HG03095 (cell line): ENCODE data around the gene ZNF853.
"Not testable (repeated sequence)": the region's sequence is repeated elsewhere in the genome, so short reads cannot be mapped to it uniquely, and the experiment has no call there.

Experiments
- ATAC-seq: cut with Tn5 transposase; IDR thresholded peaks from one replicate; pipeline ENCODE4 v1.9.1; 2021; ENCODE audit warnings: moderate library complexity; ENCODE audit not compliant: unreplicated experiment

ZNF853 gene

DNA sequence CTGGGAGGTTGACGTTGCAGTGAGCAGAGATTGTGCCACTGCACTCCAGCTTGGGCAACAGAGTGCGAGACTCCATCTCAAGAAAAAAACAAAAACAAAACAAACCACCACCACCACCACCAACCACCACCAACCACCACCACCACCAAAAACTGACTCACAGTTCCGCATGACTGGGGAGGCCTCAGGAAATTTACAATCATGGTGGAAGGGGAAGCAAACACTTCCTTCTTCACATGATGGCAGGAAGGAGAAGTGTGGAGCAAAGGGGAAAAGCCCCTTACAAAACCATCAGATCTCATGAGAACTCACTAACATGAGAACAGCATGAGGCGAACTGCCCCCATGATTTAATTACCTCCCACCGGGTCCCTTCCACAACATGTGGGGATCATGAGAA, 19.6 kb downstream of the ZNF853 start:
- ATAC-seq = not testable (repeated sequence)

DNA sequence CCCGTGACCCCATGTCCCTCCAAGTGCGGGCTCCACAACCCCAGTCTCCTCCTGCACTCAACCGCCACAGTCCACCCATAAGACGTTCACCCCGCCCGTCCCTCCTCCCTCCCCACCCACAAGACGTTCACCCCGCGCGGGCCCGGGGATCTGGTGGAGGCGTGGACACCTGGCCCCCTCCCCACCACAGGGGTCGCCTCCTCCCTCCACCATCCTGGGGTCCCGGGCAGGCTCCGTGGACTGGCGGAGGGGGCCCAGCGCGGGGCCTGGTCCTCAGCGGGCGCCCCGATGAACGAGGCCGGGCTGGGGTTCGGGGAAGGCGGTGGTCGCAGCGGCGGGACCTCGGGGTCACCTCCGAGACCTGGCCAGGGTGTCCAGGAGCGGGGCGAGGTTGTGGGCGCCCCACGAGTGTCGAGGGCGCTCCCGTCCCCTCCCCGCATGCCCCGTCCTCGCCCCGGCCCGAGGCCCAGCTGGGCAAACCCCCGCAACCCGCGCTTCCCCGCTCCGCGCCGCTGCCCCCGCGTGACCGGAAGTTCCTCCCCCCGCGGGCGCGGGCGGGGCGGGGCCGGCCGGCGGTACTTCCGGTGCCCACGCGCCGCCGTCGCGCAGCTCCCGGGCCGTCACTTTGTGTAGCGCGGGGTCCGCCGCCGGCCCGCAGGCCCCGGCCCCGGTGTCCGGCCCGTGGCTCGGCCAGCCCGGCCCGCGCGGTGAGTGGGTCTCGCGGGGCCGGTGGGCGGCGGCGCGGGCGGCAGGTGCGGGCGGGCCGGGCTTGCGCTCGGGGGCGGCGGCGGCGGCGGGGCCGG, 21.5 kb downstream of the ZNF853 start, which contains the start of gene ZNF316:
Gene ZNF316, plus strand, starts transcription at position 578 of the 803 bp plus-strand sequence. CDS start 5,092 bp downstream, outside the sequence.
- peak; percentile 56 for ATAC-seq

DNA sequence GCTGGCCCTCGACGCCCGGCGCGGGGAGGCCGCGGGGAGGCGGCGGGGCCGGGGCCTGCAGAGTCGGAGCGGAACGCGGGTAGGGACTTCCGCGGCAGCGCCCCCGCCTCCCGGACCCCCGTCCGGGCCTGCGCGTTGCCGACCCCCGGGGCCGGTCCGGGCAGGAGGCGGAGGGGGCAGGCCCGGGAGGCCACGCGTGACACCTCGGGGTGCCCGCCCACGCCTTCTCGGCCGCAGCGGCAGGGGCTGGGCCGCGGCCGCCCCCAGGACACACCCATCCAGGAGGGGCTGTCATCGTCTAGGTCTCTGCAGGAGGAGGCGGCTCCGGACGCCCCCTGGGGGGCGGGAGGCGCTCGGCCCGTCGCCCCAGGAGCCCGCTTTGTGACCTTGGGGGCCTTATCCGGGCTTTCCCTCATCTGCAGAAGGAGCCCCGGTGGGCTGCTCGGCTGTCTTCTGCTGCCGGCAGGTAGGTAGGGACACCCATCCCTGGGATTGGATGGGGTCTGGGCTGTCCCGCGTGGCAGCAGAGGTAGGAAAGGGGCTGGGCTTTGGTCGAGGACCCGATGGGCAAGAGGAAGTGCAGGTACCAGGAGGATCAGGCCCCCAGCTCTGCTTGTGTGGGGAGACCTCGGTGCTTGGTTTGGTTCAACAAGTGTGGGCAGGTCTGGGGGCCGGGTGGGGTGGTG, 22.3 kb downstream of the ZNF853 start:
- peak; percentile 69 for ATAC-seq

DNA sequence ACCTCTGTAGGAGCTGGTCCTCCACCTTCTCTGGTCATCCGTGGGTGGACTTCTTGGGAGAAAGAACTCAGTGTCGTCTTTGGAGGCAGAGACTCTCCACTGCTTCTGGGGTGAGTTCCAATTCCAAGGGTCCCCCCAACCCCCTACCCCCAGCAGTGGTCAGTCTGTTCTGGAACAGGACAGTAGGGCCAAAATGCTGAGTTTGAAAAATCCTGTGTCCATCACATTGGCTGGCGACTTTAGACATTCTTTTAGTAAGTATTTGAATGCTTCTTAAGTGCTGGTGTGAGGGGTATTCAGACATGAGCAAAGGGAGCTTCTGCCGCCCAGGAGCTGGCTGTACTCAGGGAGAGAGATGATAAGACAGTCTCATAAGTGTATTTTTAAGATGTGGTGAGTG, 23.6 kb downstream of the ZNF853 start:
- no peak for ATAC-seq

DNA sequence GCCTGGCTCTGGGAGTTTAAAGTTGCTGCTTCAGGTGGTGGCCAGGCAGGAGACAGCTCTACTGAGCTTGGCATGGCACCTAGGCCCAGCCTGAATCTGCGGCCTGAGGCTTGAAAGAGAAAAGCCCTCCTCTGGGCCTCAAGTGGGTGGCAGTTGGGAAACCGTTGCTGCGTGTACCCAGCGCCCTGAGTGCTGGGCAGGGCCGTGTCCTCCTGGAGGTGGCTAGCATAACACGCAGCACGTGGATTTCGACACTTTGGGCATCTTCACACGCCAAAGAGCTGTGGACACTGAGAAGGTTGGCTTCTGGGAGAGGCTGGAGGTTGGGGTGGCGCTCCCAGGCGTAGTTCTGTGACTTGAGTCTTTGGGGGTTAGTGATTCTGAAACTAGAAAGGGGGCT, 24.2 kb downstream of the ZNF853 start:
- no peak for ATAC-seq

DNA sequence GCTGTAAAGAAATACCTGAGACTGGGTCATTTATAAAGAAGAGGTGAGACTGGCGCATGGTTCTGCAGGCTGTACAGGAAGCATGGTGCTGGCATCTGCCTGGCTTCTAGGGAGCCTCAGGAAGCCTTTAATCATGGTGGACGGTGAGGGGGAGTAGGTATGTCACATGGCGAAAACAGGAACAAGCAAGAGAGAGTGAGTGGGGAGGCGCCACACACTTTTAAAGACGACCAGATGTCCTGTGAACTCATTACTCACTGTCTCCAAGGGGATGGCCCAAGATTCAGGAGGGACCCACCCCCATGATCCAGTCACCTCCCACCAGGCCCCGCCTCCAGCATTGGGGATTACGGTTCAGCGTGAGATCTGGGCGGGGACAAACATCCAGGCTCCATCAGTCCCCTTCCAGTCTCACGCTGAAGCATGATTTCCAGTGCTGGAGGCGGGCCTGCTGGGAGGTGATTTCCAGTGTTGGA, 24.9 kb downstream of the ZNF853 start:
- no peak for ATAC-seq

DNA sequence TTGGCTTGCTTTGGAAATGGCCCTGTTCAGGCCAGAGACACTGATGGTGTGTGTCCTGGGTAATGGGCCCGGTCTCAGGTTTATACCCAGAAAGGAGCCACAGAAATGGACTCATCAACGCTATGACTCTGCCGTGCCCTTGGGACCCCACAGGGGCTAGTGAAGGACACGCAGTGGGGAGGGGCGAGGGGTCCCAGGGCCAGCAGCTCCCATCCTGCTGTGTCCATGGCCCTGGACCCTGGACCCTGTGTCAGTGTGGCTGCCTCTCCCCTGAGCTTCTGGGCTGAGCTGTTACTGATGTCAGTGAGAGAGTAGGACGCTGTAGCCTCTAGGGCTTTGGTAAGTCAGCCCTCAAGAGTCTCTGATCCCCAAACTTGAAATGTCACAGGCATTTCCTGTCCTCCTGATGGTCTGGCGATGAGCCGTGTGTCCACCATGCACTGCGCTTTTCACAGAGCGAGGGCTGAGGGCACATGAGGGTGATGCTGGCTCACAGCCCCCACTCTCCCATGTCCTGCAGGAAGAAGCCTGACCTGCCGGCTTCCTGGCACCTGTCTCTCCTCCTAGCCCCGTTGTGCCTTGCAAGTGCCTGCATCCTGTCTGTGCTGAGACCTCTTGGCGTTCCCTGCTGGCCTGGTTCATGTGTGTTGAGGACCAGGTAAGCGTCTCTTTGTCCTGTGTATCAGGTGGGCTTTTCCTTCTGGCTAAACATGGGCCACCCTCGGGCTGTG, 26.1 kb downstream of the ZNF853 start:
- ATAC-seq = no peak

DNA sequence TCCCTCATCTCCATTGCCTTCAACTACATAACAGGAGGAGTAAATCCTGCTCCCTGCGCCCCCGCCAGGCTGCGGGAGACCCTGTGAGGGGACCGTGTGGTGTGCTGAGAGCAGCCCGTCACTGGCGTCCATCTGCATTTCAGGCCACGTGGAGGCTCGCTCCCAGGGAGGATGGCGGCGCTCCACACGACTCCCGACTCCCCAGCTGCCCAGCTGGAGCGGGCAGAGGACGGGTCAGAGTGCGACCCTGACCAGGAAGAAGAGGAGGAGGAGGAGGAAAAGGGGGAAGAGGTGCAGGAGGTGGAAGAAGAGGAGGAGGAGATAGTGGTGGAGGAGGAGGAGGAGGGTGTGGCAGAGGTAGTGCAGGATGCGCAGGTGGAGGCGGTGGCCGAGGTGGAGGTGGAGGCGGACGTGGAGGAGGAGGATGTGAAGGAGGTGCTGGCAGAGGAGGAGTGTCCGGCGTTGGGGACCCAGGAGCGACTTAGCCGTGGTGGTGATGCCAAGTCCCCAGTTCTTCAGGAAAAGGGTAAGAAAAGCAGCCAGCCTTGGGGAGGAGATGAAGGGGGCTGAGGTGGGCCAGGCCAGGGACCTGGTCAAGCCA, 26.9 kb downstream of the ZNF853 start:
- no peak for ATAC-seq

DNA sequence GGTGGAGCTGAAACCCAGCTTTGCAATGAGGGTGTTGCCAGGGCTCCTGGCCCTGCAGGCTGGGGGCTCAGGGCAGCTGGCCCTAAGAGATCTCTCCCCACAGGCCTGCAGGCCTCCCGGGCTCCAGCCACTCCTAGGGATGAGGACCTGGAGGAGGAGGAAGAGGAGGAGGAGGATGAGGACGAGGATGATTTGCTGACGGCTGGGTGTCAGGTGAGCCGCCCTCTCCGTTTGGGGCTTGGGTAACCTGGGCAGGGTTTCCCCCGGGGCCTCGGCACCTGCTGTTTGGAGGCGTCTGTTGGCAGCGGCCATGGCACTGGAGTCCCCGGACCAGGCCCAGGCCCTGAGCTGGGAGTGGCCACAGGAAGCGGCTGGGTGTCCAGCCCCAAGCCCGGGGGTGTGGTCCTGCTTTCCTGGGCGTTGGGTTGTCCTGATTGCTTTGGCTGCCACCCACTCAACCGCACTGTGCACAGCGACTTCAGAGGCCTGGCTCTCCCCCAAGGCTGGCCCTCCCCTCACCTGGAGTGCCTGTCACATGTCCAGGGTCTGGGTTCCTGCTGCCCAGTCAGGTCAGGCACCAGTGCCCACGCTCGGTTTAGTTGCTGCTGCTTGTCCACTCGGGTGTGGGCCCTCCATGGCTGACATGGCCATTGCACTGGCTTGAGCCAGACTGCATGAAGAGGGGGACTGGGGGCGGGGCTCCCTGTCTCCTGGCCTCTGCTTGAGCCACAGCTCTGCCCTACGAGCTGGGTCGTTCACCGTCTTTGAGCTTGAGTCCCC, 27.6 kb downstream of the ZNF853 start:
- ATAC-seq = no peak

DNA sequence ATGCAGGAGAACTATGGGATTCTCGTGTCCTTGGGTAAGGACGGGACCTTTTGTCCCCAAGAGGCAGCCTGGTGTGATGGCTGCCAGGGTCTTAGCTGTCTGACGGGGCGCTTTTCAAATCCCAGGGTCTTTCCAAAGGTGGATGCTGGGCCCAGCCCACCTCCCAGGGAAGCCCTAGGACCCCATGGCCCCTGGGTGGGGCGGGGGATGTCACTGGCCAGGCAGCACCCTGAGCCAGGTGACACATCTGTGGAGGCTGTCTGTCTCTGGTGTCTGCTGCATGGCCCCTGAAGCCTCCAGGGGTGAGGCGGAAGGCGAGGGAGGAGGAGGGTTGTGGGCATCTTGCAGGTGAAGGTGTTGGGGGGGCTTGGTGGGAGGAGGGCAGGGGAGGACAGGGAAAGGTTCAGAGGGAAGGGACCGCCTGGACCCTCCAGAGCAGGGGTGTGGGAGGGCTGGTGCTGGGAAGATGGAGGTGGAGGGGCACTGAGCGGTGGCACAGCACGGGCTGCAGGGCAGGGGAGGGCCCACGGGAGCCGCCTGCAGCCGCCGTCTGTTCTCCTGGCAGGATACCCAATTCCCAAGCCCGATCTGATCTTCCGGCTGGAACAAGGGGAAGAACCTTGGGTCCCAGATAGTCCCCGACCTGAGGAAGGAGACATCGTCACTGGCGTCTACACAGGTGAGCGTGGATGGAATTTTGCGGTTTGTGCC, 28.7 kb downstream of the ZNF853 start:
- no peak for ATAC-seq

DNA sequence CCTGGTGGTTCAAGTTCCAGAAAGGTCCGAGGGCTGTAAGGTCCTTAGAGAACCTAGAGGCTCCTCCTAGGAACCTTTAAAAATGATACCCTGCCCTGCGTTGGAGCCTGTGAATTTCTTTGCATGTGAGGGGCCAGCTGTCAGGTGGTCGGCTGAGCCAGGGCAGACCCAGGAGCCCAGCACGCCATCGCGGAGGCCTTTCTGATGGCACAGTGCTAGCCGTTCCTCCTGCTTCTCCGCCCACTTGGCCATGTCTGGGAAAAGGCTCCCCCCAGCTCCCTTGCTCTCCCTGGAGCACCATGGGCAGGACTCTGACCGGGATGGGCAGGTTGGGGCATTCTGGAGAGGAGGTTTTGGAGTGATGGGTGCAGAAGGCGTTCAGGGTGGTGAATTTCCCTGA, 29.3 kb downstream of the ZNF853 start:
- ATAC-seq = no peak

DNA sequence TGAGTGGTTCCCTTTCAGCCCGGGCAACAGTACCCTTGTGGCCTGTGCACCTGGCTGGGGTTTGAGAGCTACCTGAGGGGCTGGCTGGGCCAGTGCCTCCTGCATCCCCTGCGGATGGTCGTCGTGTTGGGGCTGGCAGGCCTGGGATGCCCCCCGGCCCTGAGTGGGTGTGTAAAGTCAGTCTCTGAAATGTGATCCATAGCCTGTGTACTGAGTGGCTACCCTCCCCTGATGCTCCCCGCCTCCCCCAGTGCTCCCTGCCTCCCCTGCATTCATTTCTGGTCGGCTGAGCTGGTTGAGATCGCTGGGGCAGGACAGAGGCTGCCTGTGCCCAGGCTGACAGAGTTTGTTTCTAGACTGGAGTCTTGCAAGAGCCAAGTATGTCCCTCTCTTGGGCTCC, 31.1 kb downstream of the ZNF853 start:
- ATAC-seq = no peak

DNA sequence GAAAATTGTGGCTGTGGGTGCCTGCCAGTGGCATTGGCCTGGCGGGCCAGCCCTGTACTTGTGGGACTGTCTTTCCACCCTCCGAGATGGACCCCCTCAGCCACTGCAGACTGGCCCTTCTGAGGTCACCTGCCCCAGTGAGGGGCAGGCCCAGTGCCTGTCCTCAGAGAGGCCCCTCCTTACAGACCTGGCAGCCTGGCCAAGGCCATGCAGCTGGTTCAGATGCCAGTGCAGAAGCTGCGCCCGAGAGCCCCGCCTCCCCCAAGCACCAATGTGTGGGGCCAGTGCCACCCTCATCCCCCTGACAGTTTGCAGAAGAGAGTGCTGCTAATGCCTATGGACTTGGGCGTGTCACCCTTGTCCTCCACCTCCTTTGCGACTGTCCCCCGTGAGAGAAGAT, 31.7 kb downstream of the ZNF853 start:
- ATAC-seq = no peak

DNA sequence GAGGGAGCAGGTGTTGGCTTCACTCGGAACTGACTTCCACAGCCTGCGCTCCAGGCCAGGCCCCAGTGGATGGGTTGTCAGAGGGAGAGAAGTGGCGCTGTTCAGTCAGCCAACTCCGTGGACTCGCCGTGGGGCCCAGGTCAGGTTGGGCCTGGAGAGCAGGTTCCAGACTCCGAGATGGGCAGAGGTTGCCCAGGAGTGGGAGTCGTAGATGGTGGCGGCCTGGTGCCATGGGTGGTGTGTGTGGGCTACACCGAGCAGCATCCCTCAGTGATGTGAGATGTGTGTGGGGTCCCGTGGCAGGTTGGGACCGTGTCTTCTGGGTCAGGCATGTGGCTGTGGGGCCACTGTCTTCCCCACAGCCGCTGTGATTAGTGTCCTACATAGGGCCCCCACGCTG, 32.1 kb downstream of the ZNF853 start:
- ATAC-seq = no peak

DNA sequence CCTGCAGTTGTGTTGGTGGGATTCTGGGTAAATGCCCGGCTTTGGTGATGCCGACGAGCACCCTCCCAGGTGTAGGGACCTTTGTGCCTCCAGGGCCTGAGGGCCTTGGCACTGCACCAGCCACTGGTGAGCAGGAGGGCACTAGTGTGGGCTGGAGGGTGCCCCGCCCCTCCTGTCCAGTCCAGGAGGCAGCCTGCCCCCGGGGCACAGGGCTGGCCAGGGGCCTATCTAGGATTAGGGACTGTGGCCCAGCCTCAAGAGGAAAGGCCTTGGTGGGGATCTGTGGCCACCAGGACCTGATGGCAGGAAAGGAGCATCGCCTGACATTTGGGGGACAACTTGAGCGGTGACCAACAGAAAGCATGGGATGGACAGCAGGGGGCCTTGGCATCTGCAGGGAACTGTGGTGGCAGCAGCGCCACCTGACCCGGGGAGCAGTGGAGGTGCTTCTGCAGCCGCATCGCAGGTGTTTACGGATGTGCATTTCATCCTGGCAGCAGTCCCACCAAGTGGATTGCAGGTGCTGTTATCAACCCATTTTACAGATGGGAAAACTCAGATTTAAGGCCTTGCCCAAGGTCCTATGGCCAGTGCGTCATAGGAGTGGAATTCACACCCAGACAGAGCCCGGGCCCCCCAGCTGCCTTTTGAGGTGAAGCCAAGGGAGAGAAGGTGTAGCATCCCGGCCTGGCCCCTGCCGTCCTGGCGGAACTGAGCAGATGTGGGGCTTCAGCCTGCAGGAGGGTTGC, 32.8 kb downstream of the ZNF853 start:
- no peak for ATAC-seq

DNA sequence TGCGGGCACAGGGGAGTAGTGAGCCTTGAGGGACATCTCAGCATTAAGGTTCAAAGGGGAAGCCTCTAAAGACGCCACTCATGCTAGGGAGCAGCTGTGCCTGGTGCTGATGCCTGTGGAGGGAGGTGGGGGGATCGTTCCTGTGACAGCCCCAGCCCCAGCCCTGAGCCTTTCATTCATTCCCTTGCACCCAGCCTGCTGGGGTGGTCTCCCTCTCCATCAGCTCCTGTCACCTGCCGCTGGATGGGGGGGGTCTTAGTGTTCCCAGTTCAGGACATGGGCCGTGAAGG, 33.4 kb downstream of the ZNF853 start:
- ATAC-seq = no peak

DNA sequence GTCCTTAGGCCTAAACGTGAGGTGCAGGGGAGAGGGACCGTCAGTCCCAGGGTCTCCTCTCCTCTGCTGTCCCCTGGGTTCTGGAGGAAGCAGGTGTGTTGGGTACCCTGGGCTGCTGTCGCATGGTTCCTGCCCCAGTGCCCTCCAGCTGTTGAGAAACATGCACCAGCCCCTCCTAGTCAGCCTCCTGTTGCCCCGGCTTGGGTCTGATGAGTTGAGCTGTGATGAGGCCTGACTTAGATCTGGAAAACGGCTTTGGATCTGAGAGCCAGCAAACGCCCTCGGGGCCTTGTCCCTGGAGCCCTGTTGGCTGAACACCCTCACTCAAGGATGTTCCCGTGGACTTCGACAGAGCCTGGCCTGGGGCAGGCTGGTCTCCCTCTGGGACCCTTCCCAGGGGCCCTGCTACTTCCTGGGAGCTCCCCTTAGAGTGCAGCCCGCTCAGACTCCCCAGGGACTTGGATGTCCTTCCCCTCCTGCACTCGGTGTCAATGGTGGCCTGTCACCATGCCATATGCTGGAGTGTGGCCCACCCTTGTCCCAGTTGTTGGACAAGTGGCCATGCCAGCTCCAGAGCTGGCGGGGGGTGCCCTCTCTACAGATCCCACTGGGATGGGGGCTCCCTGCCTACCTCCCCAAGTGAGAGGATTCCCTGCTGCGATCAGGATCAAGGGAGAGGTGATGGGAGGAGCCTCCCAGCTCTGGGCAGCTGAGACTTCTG, 34.0 kb downstream of the ZNF853 start:
- no peak for ATAC-seq

DNA sequence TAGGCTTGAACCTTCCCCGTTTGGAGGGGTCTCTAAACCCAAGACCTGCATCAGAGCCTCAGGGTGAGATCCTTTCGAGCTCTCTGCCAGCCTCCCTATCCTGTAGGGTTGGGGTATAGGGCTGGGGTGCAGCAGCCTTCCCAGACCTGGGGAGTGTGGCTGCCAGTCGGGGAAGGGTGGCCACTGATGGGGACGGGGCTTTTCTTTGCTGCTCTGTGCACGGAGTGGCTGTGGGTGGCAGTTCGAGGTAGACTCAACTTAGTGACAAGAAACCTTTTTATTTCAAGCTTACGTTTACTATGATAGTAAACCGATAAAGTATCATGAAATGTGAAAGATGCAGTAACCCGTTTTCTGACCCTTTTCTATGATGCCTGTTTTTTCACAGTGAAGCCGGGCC, 34.7 kb downstream of the ZNF853 start:
- no peak for ATAC-seq
